NOMO-1 treated with dmso at 0.1 percent for 144 hours (cell line): ENCODE results near the gene NCOA5.
A peak's percentile ranks its signal among the peaks of the same experiment; 100 is the strongest.

Experiments
- DNase-seq: peaks from one replicate; lab custom pipeline; 2025; ENCODE audit not compliant: unreplicated experiment; lab: John Stamatoyannopoulos, UW

Gene NCOA5

DNA sequence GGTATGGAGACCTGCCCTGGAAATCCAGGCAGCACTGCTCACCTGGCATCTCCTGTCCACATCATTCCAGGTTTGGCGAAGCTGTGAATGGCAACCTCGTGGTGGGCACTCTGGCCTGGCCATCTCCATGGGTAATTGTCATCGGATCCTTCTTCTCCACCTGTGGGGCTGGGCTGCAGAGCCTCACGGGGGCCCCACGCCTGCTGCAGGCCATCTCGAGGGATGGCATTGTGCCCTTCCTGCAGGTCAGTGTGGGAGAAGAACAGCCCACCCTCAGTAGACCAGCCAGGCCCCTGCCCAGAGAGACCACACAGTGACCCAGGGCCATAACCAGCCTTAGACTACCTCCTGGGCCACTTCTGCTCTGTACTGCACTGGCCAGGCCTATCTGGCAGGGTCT lies 44.9 kb downstream of the NCOA5 start:
- DNase-seq = no peak

- no peak for DNase-seq
Observed at GRCh38 chr20:46043556-46043955, 46.2 kb downstream of the NCOA5 start.

DNA sequence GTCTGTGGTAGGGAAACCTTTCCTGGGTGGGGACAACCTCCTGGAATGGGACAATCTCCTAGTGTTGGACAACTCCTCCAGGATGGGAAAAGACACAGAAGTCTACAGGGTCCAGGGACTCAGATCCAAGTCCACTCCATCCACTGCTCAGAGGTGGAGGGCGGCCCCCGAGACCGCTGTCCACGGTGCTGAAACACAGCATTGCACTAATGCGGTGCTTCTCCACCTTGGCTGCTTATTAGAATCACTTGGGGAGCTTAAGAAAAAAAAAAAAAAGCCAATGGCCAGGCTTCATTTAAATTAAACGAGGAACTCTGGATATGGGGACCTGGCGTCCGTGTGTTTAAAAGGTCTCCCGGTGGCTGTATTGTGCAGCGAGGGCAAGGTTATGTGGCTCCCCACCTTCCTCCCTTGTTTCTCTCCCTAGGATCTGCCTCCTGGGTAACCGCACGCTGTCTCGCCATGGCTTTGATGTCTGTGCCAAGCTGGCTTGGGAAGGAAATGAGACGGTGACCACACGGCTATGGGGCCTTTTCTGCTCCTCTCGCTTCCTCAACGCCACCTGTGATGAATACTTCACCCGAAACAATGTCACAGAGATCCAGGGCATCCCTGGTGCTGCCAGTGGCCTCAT lies 48.7 kb downstream of the NCOA5 start:
- no peak for DNase-seq

GRCh38 chr20:46037036-46037435 lies 52.7 kb downstream of the NCOA5 start:
- DNase-seq = no peak

DNA sequence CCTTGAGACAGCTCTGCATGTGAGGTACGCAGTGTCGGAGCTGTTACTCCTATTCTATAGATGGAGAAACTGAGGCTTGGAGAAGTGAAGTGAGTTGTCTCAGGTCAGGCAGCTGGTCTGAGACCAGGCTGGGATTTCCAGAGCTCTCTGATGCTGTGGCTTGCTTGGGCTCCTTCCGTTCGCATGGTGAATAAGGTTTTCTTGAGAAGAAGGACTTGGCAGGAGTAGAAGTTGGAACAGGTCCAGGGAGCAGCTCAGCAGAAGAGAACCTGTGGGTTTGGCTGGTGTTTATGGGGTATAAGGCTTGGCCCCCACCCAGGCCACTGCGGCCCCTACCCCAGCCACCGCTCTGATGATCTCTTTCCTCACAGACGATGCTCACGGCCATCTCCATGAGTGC lies 53.4 kb downstream of the NCOA5 start:
- no peak for DNase-seq

GRCh38 chr20:46035713-46036112 lies 54.0 kb downstream of the NCOA5 start:
- no peak for DNase-seq

DNA sequence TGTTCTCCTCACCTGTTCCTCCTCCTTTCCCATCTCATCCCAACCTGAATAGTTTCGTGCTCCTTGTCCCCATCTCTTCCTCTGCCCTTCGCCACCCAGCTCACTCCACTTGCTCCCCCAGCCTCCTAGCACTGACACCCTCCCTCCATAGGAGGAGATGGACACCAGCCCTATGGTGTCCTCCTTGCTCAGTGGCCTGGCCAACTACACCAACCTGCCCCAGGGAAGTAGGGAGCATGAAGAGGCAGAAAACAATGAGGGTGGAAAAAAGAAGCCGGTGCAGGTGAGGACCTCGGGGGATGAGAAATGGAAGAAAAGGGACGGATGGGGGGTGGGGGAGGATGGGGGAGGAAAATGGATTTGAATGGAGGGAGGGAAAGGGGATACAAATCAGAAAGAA lies 54.5 kb downstream of the NCOA5 start:
- no peak for DNase-seq

GRCh38 chr20:46034039-46034438 lies 55.7 kb downstream of the NCOA5 start:
- DNase-seq = no peak

DNA sequence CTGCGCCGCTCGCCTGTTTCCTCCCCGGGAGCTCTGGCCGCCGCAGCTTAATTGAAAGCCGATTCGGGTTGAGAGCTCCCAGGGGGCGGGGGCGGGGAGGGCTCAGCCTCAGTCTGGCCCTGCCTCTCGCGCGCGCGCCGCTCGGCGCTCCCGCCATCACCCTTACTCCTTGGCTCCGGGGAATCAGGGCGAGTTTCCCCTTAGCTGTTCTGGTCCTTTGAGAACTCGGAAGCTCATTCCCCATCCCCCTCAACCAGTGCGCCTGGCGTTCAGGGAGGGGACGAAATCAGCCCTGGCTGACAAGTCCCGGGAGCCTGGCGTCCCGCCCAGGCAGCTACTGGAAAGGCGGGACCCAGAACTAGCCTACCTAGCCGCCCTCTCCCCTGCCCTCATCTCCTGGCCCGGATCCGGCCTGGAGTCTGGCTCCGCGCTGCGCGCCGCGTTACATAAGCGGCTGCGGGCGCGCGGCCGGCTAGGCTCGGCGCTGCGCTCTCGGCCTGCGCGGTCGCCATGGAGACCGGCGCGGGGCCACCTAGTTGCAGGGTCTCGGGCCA lies 58.0 kb downstream of the NCOA5 start:
- no peak for DNase-seq

GRCh38 chr20:46031014-46031569 lies 58.7 kb downstream of the NCOA5 start:
- DNase-seq = no peak

DNA sequence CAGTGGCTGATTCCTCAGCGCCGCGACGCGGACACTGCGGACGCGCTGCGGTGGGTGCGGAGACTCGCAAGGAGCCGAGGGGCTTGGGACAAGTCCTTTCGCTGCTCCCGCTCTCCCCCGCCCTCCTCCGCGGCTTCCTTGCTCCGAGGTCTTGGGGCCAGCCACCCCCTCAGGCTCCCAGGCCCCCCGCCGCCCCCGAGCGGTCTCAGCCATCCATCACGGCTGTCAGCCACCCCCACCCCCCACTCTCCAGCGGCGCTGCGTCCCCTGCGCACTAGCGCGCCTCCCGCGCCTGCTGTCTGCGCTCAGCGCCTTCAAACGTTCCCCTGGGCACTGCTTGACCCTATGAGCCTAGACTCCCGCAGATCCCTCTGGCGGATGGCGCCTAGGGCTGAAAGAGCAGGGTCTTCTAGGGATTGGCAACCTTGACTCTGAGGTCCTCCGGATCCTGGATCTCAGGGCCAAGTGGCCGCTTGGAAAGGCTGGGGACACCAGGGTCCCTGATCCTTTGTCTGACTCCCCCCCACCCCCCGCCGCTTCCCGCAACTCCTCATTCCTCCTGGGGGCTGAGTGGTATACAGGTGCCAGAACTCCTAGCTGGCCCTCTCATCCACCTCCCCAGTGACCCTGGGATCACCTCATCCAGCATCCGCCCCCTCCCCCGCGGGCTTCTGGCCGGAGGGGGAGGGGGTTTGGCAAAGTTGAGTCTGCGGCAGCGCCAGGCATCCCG lies 59.3 kb downstream of the NCOA5 start:
- DNase-seq = no peak

- DNase-seq = no peak
Observed at GRCh38 chr20:46028772-46029371, 60.9 kb downstream of the NCOA5 start, which contains the start of gene SLC12A5. Gene SLC12A5, plus strand, starts transcription at chr20:46029215. Its CDS starts 130 bp downstream, at chr20:46029345.

DNA sequence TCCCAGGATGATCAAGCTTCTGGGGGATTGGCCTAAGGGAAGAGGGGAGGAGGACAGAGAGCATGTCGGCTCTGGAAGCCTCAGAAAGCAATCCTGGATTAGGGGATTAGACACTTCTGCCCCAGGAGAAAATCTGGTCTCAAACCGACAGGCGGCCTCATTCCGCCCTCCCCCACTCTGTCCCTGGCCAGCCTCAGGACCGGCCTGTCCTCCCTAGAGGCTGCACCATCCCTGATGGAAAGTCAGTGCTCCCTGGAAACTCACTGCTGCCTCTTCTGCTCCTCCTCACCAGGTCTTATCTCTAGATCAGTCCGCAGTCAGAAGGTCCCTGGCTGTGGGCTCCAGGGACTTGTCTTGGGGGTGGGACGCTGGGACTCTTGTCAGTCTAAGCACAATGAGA lies 61.7 kb downstream of the NCOA5 start:
- DNase-seq = no peak

DNA sequence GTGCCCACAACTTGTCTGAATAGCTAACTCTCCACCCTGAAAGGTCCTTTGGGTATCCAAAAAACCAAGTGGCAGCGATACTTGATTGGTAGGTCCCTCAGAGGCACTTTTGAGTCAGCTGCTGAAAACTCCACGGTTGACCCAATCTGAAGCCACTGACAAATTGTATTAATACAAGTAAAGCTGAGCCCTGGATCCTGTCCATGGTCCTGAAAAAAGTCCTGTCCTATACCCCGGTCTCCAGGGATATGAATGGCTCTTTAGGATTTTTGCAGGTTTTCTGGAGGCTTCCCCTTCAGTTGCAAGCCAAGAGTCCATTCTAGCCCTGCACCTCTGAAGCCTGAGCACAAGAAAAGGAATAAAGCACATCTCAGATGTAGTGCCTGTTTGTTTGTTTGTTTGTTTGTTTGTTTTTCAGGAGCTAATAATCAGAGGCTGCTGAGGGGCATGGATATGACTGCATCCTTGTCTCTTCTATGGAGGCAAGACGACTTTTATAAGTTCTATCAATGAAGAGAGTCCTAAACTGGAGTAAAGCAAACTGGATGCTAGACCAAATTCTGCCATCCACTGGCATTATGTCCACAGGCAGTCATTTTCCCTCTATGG lies 62.4 kb downstream of the NCOA5 start:
- peak; percentile 5 for DNase-seq

DNA sequence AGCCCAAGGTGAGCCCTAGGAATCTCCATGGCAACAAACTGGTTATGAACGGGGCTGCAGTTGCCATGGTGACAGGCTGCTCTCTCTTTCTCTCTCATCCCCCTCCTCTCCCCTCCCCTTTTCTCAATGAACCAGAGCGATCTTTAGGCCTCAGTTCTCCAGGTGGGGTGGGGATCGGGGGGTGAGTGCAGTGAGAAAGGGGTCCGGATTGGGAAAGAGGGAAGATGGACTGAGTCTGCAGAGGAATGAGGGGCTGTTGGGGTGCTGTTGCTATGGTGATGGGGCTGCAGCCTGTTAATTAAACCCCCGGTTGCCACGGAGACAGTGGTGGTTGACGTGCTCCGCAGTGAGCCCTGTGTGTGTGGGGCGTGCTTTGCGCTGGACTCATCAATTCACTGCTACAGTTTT lies 64.4 kb downstream of the NCOA5 start:
- no peak for DNase-seq

DNA sequence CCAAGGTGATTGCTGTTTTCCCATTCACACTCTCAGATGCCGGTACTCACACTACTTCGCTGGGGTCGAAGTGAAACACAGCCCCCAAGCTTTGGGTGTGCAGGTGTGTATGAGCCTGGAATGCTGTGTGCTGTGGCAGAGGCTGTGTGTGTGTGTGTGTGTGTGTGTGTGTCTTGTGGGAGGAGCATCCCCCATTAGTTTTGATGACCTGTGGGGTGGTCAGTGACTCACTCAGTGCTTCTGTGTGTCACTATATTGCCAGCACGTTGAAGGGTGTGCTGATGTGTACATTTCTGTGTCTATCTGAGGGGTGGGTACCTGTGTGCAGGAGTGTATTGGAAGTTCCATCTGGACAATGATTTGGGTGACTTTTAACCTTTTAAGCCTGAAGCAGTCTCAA lies 65.8 kb downstream of the NCOA5 start:
- DNase-seq = no peak

DNA sequence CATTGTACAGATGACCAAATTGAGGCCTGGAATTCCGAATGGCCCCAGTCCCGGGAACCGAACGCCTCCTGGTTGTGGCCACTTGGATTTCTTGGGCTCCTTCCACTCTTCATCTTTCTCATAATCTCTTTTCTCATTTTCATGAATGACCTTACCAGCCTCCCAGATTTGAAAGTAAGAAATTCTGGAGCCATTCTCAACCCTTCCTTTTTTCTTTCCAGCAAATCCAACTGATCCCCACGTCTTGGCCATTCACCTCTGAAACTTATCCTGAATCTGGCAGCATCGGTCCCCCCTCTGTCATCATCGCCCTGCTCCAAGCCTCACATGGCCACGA lies 66.6 kb downstream of the NCOA5 start:
- DNase-seq = no peak

DNA sequence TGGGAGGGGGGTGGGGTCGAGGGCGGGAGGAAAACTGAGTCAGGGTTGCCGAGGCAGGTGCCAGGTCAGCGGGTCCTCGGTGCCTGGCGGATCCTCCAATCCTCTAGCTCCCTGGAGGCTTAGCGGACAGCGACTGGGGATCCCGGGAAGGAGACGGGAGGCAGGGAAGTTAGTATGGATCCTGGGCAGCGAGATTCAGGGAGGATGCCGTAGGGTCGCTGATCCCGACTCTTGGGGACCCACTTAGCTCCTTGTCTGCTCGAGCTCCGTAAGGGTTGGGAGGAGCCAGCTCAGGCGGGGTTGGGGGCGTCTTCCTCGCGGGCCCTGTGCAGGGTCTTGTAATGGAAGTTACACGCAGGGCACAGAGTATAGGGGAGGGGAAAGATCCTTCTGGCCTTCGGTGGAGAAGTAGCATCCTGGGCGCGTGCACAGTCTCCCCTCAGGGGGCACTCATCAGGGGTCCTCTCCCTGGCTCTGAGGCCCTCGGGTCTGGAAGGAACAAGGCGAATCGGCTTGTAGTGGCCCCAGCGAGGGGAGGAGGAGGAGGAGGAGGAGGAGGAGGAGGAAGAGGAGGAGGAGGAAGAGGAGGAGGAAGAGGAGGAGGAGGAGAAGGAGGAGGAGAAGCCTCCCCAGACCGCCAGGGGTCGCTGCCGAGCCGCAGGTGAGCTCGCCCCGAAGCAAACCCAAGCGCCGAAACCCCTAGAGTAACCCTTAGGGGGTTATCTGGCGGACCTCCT lies 67.2 kb downstream of the NCOA5 start:
- no peak for DNase-seq

DNA sequence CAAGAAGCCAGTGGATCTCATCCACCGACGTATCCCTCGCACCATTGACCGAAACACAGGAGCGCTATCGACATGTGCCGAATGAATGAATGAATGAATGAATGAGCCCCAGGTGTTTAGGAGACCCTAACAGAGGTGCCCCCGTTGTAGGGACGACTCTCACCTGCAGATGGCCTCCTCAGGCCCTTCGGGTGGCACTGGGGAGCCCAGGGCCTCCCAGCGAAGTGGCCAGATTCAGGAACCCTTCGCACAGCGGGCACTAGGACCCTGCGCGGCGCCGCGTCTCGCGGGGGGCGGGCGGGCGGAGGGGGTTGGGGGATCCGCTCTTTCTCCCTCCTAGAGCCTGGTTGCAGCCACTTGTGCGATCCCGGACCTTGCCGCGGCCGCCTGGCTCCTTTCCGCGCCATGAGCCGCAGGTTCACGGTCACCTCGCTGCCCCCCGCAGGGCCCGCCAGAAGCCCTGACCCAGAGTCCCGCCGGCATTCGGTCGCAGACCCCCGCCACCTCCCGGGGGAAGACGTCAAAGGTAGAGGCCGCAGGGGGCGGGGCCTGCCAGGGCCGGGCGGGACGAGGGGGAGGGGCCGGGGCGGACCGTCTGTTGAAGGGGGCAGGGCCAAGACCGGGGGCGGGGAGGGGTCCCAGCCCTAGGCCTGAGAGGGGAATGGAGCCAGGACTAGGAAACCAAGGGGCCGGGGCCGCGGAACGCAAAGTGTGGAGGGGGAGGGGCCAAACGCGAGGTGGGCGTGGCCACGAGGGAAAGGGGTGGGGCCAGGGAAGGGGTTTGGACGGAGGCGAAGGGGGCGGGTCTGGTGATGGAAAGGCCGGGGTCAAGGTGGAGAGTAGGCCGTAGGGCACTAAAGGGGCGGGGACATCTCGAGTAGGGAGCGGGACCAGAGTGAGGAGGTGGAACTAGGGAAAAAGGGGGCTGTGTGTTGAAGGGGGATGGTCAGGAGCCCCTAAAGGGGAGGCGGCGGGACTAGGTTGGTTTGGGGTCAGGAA lies 68.1 kb downstream of the NCOA5 start:
- DNase-seq = peak; percentile 47

DNA sequence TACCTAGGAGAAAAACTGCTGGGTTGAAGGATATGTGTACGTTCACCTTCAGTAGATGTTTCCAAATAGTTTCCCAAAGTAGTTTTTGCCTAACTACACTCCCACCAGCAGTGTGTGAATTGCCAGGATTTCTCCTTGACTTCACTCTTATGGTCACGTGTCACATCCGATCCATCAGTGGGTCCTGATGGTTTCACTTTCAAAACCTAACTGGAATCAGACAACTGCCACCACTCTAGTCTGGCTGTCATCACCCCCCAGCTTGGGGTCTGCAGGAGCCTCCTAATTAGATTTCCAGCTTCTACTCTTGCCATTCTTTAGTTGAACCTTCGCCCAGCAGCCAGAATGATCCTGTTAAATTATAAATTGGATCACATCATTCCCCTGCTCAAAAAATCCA lies 69.2 kb downstream of the NCOA5 start:
- no peak for DNase-seq
